Astrocyte (in vitro differentiated cells and primary cell): ENCODE data around the gene TBC1D5. TPM values are rescaled to one million over a fixed set of nuclear protein-coding genes. Genes with fewer than 3 reads are reported as not detected.

ENCODE experiments used
- DNase-seq: peaks from one replicate; pipeline ENCODE4 v3.0.0-alpha.2; 2010; ENCODE audit warnings: low read depth
- FAIRE-seq: peaks from 2 replicates; lab custom pipeline; 2011; peaks lifted over from hg19 to GRCh38; lab: Jason Lieb, UNC
- H2AFZ ChIP-seq: 2 replicates; pipeline ENCODE4 v1.6.0; 2012; ENCODE audit warnings: low read depth, low read length, inconsistent platforms
- H3K27ac ChIP-seq: 2 replicates; pipeline ENCODE4 v1.5.1; 2011; ENCODE audit warnings: low read depth, low read length, inconsistent platforms
- H3K27me3 ChIP-seq: 2 replicates; pipeline ENCODE4 v1.6.0; 2011; ENCODE audit warnings: low read length, inconsistent platforms; ENCODE audit not compliant: insufficient read depth
- H3K36me3 ChIP-seq: 2 replicates; pipeline ENCODE4 v1.5.1; 2011; ENCODE audit warnings: low read length, inconsistent platforms; ENCODE audit not compliant: insufficient read depth
- H3K4me1 ChIP-seq: 2 replicates; pipeline ENCODE4 v1.5.1; 2011; ENCODE audit warnings: low read length, inconsistent platforms; ENCODE audit not compliant: insufficient read depth
- H3K4me2 ChIP-seq: 2 replicates; pipeline ENCODE4 v1.6.0; 2012; ENCODE audit warnings: low read length, inconsistent platforms
- H3K4me3 ChIP-seq: 2 replicates; pipeline ENCODE4 v1.5.1; 2011; ENCODE audit warnings: low read depth, mild to moderate bottlenecking, low read length, inconsistent platforms; ENCODE audit not compliant: insufficient read depth
- H3K79me2 ChIP-seq: 2 replicates; pipeline ENCODE4 v1.6.0; 2012; ENCODE audit warnings: mild to moderate bottlenecking, low read length, inconsistent platforms; ENCODE audit not compliant: insufficient read depth
- H3K9ac ChIP-seq: 2 replicates; pipeline ENCODE4 v1.6.0; 2012; ENCODE audit warnings: mild to moderate bottlenecking, low read length, inconsistent platforms
- H3K9me3 ChIP-seq: 2 replicates; pipeline ENCODE4 v1.5.1; 2012; ENCODE audit warnings: low read depth, mild to moderate bottlenecking, low read length, inconsistent platforms; ENCODE audit not compliant: insufficient read depth
- H4K20me1 ChIP-seq: 2 replicates; pipeline ENCODE4 v1.6.0; 2012; ENCODE audit warnings: low read length, inconsistent platforms; ENCODE audit not compliant: insufficient read depth
- H3K27ac Mint-ChIP-seq: one replicate; pipeline ENCODE4 v1.8.0; 2021; ENCODE audit warnings: mild to moderate bottlenecking, mixed read lengths; ENCODE audit not compliant: unreplicated experiment
- H3K27me3 Mint-ChIP-seq: one replicate; pipeline ENCODE4 v1.8.0; 2021; ENCODE audit warnings: low read depth, mixed read lengths; ENCODE audit not compliant: unreplicated experiment
- H3K36me3 Mint-ChIP-seq: one replicate; pipeline ENCODE4 v1.8.0; 2021; ENCODE audit warnings: low read depth, mixed read lengths; ENCODE audit not compliant: unreplicated experiment
- H3K4me1 Mint-ChIP-seq: one replicate; pipeline ENCODE4 v1.8.0; 2021; ENCODE audit warnings: low read depth, mixed read lengths; ENCODE audit not compliant: unreplicated experiment
- H3K4me3 Mint-ChIP-seq: one replicate; pipeline ENCODE4 v1.8.0; 2021; ENCODE audit warnings: mild to moderate bottlenecking, moderate library complexity, mixed read lengths; ENCODE audit not compliant: unreplicated experiment
- H3K9me3 Mint-ChIP-seq: one replicate; pipeline ENCODE4 v1.8.0; 2021; ENCODE audit warnings: mild to moderate bottlenecking, mixed read lengths; ENCODE audit not compliant: unreplicated experiment
- CTCF ChIP-seq: IDR thresholded peaks from 2 replicates; pipeline ENCODE4 v1.5.1; 2011; ENCODE audit warnings: low read depth, mild to moderate bottlenecking, inconsistent platforms, low read length, moderate library complexity; ENCODE audit not compliant: insufficient read depth
- EZH2 ChIP-seq: IDR thresholded peaks from 2 replicates; pipeline ENCODE4 v1.6.1; 2012; ENCODE audit warnings: mild to moderate bottlenecking, low read length, inconsistent platforms; ENCODE audit not compliant: insufficient read depth
- total RNA-seq: library from RNA; stranded (reverse); gene quantifications from 2 replicates; pipeline ENCODE4 v1.2.1, GENCODE V29; 2021

The TBC1D5 gene
- total RNA-seq, 1 donor from 2014 or later = 23.0 TPM

DNA sequence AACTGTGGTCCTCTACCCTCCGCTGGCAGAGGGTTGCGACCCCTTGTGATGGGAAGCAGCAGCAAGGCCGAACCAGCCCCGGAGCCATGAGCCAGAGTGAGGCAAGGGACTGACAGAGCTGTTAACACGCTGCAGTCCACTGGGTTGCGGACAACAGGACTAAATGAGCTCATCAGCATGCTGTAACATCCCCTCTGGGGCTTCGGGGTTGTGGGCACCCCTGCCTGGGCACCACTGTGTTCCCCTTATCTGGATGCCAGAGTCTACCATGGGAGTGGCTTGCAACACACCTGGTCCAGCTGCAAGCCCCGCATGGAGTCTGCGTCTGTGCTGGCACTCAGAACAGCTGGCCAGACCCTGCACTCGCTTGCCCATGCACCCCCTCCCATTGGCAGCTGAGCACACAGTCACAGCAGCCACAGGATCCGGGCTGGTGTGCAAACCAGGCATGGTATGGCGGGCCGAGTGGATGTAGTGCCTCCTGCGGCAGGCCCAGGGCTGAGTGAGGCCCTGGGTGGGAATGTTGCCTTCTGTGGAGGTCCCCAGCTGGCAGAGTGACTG lies 453.5 kb downstream of the TBC1D5 start:
- H3K9me3 Mint-ChIP-seq = no peaks in the 10 kb centered on the region

GRCh38 chr3:17287006-17287689 lies 455.3 kb downstream of the TBC1D5 start:
- no peaks in the 10 kb centered on the region for H3K9me3 ChIP-seq
- DNase-seq = peak; percentile 50
- Mint-ChIP-seq H3K36me3 (no peaks in the 10 kb centered on the region), H3K4me3 (no peak overlapping the region), H3K27me3 (no peaks in the 10 kb centered on the region), H3K4me1 (peaks cover 10% of the 10 kb centered on the region), H3K9me3 (no peaks in the 10 kb centered on the region), H3K27ac (no peak overlapping the region)
- H3K27ac ChIP-seq = no peak overlapping the region
- no peak for TF ChIP-seq EZH2
- no peak for TF ChIP-seq CTCF
- H3K4me2 ChIP-seq = no peak overlapping the region
- no peaks in the 10 kb centered on the region for H3K27me3 ChIP-seq
- no peak for FAIRE-seq
- no peaks in the 10 kb centered on the region for H3K79me2 ChIP-seq
- no peak overlapping the region for H2AFZ ChIP-seq
- H3K4me1 ChIP-seq = no peaks in the 10 kb centered on the region
- H3K9ac ChIP-seq = no peak overlapping the region
- H4K20me1 ChIP-seq = no peaks in the 10 kb centered on the region
- H3K36me3 ChIP-seq = no peaks in the 10 kb centered on the region
- no peak overlapping the region for H3K4me3 ChIP-seq

More for the DNA sequence above, 453.5 kb downstream of the TBC1D5 start:
- H3K4me2 ChIP-seq = no peak overlapping the region
- no peaks in the 10 kb centered on the region for H3K4me1 ChIP-seq
- H3K27me3 ChIP-seq = no peaks in the 10 kb centered on the region
- no peak overlapping the region for H2AFZ ChIP-seq
- H3K4me1 Mint-ChIP-seq = peaks cover 3% of the 10 kb centered on the region
- H3K9ac ChIP-seq = no peak overlapping the region
- no peak overlapping the region for H3K4me3 Mint-ChIP-seq
- peak overlapping the region; percentile 26 for H3K27ac Mint-ChIP-seq
- no peak for FAIRE-seq
- no peak for TF ChIP-seq CTCF
- TF ChIP-seq EZH2 = no peak
- no peak overlapping the region for H3K27ac ChIP-seq
- no peaks in the 10 kb centered on the region for H3K36me3 Mint-ChIP-seq
- no peaks in the 10 kb centered on the region for H3K27me3 Mint-ChIP-seq
- no peak overlapping the region for H3K4me3 ChIP-seq
- no peaks in the 10 kb centered on the region for H3K9me3 ChIP-seq
- DNase-seq = no peak
- H3K79me2 ChIP-seq = no peaks in the 10 kb centered on the region
- H4K20me1 ChIP-seq = no peaks in the 10 kb centered on the region
- no peaks in the 10 kb centered on the region for H3K36me3 ChIP-seq

- Mint-ChIP-seq H3K27me3 (no peaks in the 10 kb centered on the region), H3K9me3 (no peaks in the 10 kb centered on the region), H3K4me1 (peaks cover 3% of the 10 kb centered on the region), H3K36me3 (no peaks in the 10 kb centered on the region), H3K27ac (no peak overlapping the region), H3K4me3 (no peak overlapping the region)
- Histone ChIP-seq H3K9me3 (no peaks in the 10 kb centered on the region), H3K4me2 (no peak overlapping the region), H3K27ac (no peak overlapping the region), H3K27me3 (no peaks in the 10 kb centered on the region), H2AFZ (no peak overlapping the region), H3K9ac (no peak overlapping the region), H3K79me2 (no peaks in the 10 kb centered on the region), H4K20me1 (no peaks in the 10 kb centered on the region), H3K36me3 (no peaks in the 10 kb centered on the region), H3K4me3 (no peak overlapping the region), H3K4me1 (no peaks in the 10 kb centered on the region)
- FAIRE-seq (no peak), DNase-seq (no peak)
- no peak for TF ChIP-seq EZH2
- TF ChIP-seq CTCF = no peak
These were observed 464.4 kb downstream of the TBC1D5 start for GRCh38 chr3:17278006-17278405.
